ENCODE measurements around the gene SPPL2C. TPM values are rescaled to one million over a fixed set of nuclear protein-coding genes. Genes with fewer than 3 reads are reported as not detected.

Gene SPPL2C
- total RNA-seq, 4 donors from 2014 or later: not detected

GRCh38 chr17:45825792-45826191 is 18.9 kb upstream of the SPPL2C start:
- no peak overlapping the region for H3K4me3 ChIP-seq (ENCODE audit: low read depth, poor library complexity, severe bottlenecking)
- TF ChIP-seq CTCF (IDR thresholded peaks at IDR 0.05) (no peak), POLR2A (IDR thresholded peaks at IDR 0.05) (no peak)
- 91 to 93% methylated on average over 14 of the region's 14 CpGs for WGBS, 2 donors
- intact Hi-C loops (cut with DNase I; ENCODE audit: low total_unique reads): loop anchor here (5.0 to 10.0 kb wide), 2 partner anchors 91 to 178 kb away; no protein-coding TSS in a partner anchor
- no peak for DNase-seq (ENCODE audit: low spot score in 2 of 2)

DNA sequence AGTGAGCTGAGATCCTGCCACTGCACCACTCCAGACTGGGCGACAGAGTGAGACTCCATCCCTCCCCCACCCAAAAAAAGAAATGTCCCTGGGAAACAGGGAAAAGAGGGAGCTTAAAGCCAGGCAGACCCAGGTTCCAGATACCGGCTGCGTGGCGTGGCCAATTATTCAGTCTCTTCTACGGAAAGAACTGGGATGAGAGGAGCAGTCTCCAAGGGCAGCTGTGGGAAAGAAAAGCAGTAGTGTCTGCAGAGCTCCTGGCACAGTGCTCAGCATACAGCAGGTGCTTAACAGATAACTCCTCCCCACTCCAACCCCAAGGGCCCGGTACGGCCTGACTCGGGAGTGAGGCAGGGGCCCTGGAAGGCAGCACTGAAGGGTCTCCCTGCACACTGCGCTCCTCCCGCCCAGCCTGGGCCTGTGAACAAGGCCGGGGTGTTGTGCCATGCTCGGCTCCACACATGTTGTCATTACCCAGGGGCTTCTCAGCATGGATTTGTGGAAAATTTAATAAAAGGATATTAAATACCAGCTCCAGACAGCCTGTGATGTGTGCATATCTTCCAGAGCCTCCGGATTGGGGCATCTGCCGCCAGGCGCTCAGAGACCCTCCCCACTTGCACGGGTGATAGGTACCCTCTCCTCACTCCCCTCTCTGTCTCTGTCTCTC is 17.6 kb upstream of the SPPL2C start:
- WGBS, 2 donors: 81 to 91% methylated on average over 16 of the region's 16 CpGs
- no peak for DNase-seq (ENCODE audit: low spot score in 2 of 2)
- intact Hi-C loops (cut with DNase I; ENCODE audit: low total_unique reads): loop anchor here (5.0 to 10.0 kb wide), 2 partner anchors 92 to 180 kb away; no protein-coding TSS in a partner anchor
- TF ChIP-seq POLR2A (IDR thresholded peaks at IDR 0.05): no peak
- TF ChIP-seq CTCF (IDR thresholded peaks at IDR 0.05): no peak
- no peak overlapping the region for H3K4me3 ChIP-seq (ENCODE audit: low read depth, poor library complexity, severe bottlenecking)

- WGBS, 2 donors: 74 to 82% methylated on average over 9 of the region's 9 CpGs
- intact Hi-C loops (cut with DNase I; ENCODE audit: low total_unique reads): loop anchor here (5.0 to 10.0 kb wide), 2 partner anchors 93 to 181 kb away; no protein-coding TSS in a partner anchor
- TF ChIP-seq POLR2A (IDR thresholded peaks at IDR 0.05): no peak
- no peak for TF ChIP-seq CTCF (IDR thresholded peaks at IDR 0.05)
- H3K4me3 ChIP-seq (ENCODE audit: low read depth, poor library complexity, severe bottlenecking): no peak overlapping the region
- DNase-seq (ENCODE audit: low spot score in 2 of 2): no peak
Observed at GRCh38 chr17:45828171-45828570, 16.5 kb upstream of the SPPL2C start.

DNA sequence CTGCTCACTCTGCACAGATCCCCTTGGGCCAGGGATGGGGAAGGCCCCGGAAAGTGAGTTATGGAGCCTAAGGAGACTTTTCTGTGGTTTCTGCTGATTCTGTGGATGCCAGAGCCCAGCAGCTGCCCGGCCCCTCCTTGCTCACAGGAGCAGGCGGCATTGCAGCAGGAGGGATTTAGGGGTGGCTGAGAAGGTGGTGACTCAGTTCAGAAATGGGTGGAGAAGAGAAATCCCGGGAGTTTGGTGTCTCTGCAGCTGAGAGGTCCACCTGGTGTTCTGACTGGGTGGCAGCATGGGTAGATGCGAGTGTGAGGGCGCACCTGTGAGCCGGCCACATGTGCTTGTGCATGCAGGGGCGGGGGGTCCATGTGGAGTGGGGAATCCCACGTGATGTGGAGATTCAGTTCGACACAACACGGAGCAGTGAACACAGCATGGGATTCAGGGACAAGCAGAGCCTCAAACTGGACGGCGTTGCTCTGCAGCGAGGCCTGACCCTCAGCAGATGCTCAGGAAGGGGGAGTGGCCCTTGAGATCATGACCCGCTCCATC is 16.0 kb upstream of the SPPL2C start:
- DNase-seq (ENCODE audit: low spot score in 2 of 2): no peak
- 69 to 73% methylated on average over 13 to 15 of the region's 15 CpGs for WGBS, 2 donors
- no peak overlapping the region for H3K4me3 ChIP-seq (ENCODE audit: low read depth, poor library complexity, severe bottlenecking)
- TF ChIP-seq CTCF (IDR thresholded peaks at IDR 0.05): no peak
- TF ChIP-seq POLR2A (IDR thresholded peaks at IDR 0.05): no peak
- intact Hi-C loops (cut with DNase I; ENCODE audit: low total_unique reads): loop anchor here (5.0 to 10.0 kb wide), 2 partner anchors 94 to 181 kb away; no protein-coding TSS in a partner anchor

GRCh38 chr17:45833920-45834319 is 10.8 kb upstream of the SPPL2C start:
- no peak for DNase-seq (ENCODE audit: low spot score in 2 of 2)
- TF ChIP-seq CTCF (IDR thresholded peaks at IDR 0.05) (no peak), POLR2A (IDR thresholded peaks at IDR 0.05) (no peak)
- WGBS, 2 donors: 53 to 57% methylated on average over 6 of the region's 6 CpGs
- intact Hi-C loops (cut with DNase I; ENCODE audit: low total_unique reads): no loop called here
- no peak overlapping the region for H3K4me3 ChIP-seq (ENCODE audit: low read depth, poor library complexity, severe bottlenecking)
